ENCODE data around the gene PEA15. TPM values are rescaled to one million over a fixed set of nuclear protein-coding genes. Genes with fewer than 3 reads are reported as not detected.

PEA15 gene, protein sequence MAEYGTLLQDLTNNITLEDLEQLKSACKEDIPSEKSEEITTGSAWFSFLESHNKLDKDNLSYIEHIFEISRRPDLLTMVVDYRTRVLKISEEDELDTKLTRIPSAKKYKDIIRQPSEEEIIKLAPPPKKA
- total RNA-seq, result 51.8 and 148 TPM in 2 replicates

DNA sequence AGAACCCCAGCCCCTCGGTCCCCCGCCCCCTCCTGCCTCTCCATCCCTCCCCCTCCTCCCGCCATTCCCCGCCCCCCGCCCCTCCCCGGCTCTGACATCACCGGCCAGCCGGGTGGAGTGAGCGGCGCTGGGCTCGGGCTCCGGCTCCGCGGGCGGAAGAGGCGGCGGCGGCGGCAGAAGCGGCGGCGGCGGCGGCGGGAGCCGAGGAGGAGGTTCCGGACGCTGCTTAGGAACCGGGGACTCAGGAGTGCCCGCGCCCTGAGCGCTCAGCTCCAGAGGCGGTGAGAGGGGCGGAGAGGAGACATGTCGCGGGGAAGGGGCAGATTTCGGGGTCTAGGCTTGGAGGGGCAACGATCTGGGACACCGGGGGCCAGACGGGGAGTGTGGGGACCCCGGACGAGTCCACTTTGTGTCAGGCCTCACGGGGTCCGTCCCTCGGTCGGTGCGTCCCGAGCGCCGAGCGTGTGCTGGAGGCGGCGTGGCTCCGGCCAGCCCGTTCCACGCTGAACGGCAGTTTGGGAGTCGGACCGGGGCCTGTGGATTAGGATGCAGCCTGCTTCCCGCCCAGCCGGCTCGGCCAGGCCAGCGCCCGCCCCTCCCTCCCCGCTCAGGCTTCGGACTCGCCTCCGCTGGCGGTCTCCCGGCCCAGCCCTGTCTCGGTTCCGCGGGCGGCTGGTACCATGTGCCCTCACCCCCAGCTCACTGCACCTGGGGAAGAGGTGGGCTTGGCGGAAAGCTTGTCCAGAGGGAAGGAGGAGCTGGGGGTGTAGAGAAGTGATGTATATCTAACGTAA is at the start of gene PEA15:
TSS of gene PEA15 (plus strand) at position 143 of the 794 bp plus-strand sequence. CDS start 6,161 bp downstream, outside the sequence.

DNA sequence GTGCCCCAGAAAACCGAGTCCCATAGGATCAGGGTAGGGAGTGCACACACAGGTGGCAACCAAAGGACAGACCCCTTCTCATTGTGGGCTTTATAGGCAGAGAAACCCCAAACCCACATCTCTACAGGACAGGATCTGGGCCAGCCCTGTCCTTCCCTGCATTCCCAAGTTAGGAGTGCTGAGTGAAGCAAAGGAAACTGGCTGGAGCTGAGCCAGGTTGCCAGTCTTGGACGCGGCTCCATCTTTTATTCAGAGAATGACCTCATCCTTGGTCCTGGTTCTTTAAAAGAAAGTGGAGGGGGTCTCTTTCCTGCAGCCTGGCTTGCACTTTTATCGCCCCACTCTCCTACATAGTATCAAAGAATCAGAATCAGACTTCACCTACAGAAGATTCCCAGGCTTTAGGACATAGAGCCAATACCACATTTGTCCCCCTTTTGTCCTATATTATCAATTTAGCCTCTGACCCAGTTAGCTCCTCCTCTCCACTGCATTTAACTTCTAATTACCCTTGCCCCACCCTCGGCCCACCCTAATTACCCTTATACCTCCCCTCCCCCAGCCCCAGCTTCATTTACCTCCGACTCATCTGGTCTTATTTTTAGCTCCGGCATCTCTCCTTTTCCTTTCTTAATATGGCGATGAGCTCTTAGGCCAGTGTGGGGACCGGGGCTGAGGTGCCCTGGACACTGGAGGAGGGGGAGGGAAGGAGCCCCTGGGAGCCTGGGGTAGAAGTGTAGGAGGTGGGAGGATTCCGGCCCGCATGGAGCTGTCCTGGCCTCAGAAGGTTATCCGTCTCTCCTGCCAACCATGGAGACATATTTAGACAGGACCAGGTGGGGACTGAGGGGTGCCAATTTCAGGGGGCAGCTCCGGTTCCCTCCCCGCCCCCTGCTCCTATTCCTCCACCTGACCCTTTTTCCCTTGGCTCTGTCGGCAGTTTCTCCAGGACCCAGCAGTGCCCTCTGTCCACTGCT is 15.2 kb upstream of the PEA15 start, which contains the start of gene CASQ1:
TSS of gene CASQ1 (plus strand) at position 927 of the 977 bp plus-strand sequence. CDS start 177 bp downstream, outside the sequence.

DNA sequence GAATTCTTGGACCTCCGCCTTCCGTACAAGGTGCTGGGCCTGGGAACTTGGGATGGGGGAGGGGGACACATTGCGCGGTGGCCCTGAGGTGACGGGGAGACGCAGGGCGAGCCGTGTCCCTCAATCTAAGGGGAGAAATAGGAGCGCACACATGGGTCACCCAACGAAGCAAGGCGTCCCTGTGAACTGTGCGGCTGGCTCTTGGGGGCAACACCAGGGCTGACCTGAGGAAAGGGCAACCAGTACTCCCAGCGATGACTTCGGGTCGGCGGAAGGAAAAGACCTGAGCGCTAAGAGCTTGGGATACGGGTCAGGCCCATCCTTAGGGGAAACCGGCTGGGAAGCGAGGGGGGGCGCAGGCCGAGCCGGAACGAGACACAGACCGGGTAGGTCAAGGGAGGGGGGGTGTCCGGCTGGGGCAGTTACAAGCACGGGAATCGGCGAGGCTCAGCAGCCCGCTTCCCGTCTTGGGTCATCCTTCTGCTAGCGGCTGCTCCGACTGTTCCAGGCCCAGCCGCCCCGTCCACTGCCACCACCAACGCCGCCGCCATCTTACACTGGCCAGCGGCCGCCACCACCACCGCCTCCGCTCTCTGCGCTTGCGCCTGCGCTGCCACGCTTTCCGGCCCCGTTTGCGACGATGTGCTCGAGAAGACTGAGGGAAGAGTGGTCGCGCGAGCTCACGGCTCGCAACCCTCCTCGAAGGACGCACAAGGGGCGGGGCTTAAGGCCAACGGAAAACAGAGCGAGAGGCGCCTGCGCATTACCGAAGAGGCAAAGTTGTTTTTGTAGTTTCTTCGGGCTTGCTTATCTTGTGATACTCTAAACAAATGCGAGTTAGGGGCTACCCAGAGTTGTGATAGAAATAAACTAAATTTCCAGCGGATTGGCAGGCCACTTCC is 57.0 kb downstream of the PEA15 start, which contains the start of gene DCAF8:
TSS of gene DCAF8 (minus strand) at position 657 of the 902 bp plus-strand sequence. CDS start 18,541 bp downstream, outside the sequence.

Other genes with a start within 250 kb of the PEA15 start
- gene PIGM, start 173.4 kb upstream of the PEA15 start, total RNA-seq, result 1.6 and 4.0 TPM in 2 replicates
- gene KCNJ10, start 135.2 kb upstream of the PEA15 start, total RNA-seq, result not detected in 2 replicates
- gene KCNJ9, start 123.8 kb upstream of the PEA15 start, total RNA-seq, result not detected in 2 replicates
- 7.4 and 15.1 TPM in 2 replicates for gene IGSF8, start 106.8 kb upstream of the PEA15 start, total RNA-seq
- gene ATP1A2, start 89.6 kb upstream of the PEA15 start, total RNA-seq, result not detected in 2 replicates
- not detected in 2 replicates for gene ATP1A4, start 53.8 kb upstream of the PEA15 start, total RNA-seq
- gene CASQ1, start 14.8 kb upstream of the PEA15 start, total RNA-seq, result not detected in 2 replicates
- 59.4 and 102 TPM in 2 replicates for gene DCAF8, start 57.2 kb downstream of the PEA15 start, total RNA-seq
- 16.0 and 33.0 TPM in 2 replicates for gene PEX19, start 79.7 kb downstream of the PEA15 start, total RNA-seq
- 178 and 246 TPM in 2 replicates for gene COPA, start 137.9 kb downstream of the PEA15 start, total RNA-seq
- 44.8 and 96.3 TPM in 2 replicates for gene NCSTN, start 138.0 kb downstream of the PEA15 start, total RNA-seq
- 0.06 TPM in 1 of 2 replicates, not detected in the other for gene NHLH1, start 161.7 kb downstream of the PEA15 start, total RNA-seq
- gene VANGL2, start 195.2 kb downstream of the PEA15 start, total RNA-seq, result not detected in 2 replicates

Data from bladder microvascular endothelial cell (primary cell).